ENCODE measurements around the gene SORBS1. TPM values are rescaled to one million over a fixed set of nuclear protein-coding genes. Genes with fewer than 3 reads are reported as not detected.

Gene SORBS1
- total and polyA plus RNA-seq, 2 experiments from 2014 or later, result 0.65 to 1.2 TPM

DNA sequence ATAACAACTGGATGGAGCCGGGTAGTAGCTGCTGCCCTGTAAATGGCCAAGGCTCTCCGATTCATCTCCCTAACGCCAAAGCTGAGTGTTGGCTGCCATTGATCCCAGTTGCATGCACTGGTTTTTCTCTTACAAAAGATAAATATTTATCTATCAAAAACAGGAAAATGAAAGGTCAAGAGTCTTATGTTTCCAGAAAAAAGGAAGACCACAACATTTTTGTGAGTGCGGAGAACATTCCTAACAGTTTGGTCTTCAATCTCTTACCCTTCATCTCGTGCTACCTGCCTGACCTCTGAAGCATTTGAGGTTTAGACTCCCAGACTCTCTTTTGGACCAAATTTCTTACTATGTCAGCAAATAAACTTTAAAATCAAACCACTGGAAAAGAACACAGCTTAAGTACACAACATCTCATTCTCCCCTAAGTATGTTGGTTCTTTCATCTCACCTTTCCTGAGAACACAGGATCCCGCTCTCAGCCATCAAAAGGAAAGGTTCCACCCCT, 61.6 kb downstream of the SORBS1 start:
- Histone ChIP-seq H3K27ac (no peak overlapping the region), H3K9me2 (ENCODE audit: insufficient read depth) (no peaks in the 10 kb centered on the region), H3K9me3 (ENCODE audit: low read depth) (no peaks in the 10 kb centered on the region), H3K4me3 (no peak overlapping the region), H3K4me1 (ENCODE audit: insufficient read depth) (peaks cover 13% of the 10 kb centered on the region), H3K9ac (no peak overlapping the region), H2AFZ (no peak overlapping the region), H3K36me3 (ENCODE audit: low read depth) (no peaks in the 10 kb centered on the region), H3K27me3 (replicated peaks; ENCODE audit: insufficient read depth) (no peaks in the 10 kb centered on the region), H3K79me2 (ENCODE audit: insufficient read depth) (no peaks in the 10 kb centered on the region), H3K4me2 (ENCODE audit: unreplicated experiment) (no peak overlapping the region), H4K20me1 (ENCODE audit: insufficient read depth) (no peaks in the 10 kb centered on the region), H3F3A (ENCODE audit: insufficient read depth) (peaks cover 6% of the 10 kb centered on the region; the same call in 1 of the 2 replicates)
- in situ Hi-C loops (cut with MboI), result no loop called here
- no peak for DNase-seq
- TF ChIP-seq EZH2phosphoT487 (IDR thresholded peaks at IDR 0.05; ENCODE audit: insufficient read depth, low read depth) (no peak), EZH2 (IDR thresholded peaks at IDR 0.05; ENCODE audit: insufficient read depth, poor library complexity, severe bottlenecking) (no peak)
- 50 to 56% methylated on average over 6 of the region's 6 CpGs for WGBS, 2 experiments (ENCODE audit: low coverage in 1 of 2, low lambda C conversion rate in 2 of 2, missing lambda C conversion rate in 2 of 2)

DNA sequence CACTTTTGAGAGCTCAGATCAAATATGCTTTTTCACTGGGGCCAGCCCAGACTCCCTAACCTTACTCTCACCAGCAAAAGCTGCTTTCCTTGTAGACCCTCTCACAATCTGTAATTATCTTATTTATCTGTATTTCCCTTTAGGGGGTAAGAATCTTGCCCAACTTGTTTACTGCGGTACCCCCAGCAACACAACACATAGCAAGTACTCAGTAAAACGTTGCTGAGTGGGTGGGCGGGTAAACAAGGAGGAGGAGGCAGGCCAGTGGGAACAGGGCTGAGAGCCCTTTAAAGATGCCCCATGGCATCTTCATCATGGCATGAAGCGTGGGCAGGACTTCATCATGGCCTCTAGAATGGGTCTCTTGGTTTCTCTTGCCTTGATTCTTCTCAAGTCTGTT, 64.2 kb downstream of the SORBS1 start:
- no peak overlapping the region for H2AFZ ChIP-seq

DNA sequence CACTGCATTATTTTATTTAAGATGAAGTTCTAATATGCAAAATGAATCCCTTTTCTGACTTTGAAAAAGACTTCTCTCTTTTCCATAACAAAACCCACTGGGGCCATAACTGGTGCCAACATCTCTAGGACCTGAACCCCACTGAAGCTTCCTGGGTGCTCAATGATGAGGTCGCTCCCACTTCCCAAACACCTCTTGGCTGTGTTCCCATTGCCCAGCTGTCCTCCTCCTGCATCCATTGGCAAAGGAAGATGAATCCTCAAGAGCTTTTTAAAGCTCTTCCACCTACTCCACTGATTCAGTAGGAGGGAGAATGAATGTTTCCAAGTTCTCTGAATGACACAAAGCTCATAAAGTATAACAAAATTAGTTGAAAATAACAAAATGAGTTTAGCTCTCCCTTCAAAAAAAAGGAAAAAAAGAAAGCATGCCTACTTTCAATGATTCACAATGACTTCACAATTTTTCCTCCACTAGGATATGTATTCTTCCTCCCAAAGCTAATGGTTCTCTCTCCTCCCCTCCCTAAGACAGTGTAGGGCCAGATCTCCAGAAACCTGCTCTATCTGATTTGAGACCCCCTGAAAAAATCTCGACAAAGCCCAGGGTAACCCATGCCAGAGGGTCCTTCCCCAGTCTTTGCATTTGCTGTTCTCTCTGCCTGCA, 64.8 kb downstream of the SORBS1 start:
- in situ Hi-C loops (cut with MboI), result no loop called here
- TF ChIP-seq EZH2phosphoT487 (IDR thresholded peaks at IDR 0.05; ENCODE audit: insufficient read depth, low read depth) (no peak), EZH2 (IDR thresholded peaks at IDR 0.05; ENCODE audit: insufficient read depth, poor library complexity, severe bottlenecking) (no peak)
- 51 to 64% methylated on average over 2 of the region's 2 CpGs for WGBS, 2 experiments (ENCODE audit: low coverage in 1 of 2, low lambda C conversion rate in 2 of 2, missing lambda C conversion rate in 2 of 2)
- Histone ChIP-seq H3K9me2 (ENCODE audit: insufficient read depth) (no peaks in the 10 kb centered on the region), H3K4me3 (no peak overlapping the region), H3F3A (ENCODE audit: insufficient read depth) (no peaks in the 10 kb centered on the region), H3K9ac (no peak overlapping the region), H3K4me2 (ENCODE audit: unreplicated experiment) (no peak overlapping the region), H3K27ac (0 out of 2 replicates have a peak overlapping the region, but pooled peaks have one; percentile 9), H3K9me3 (ENCODE audit: low read depth) (no peaks in the 10 kb centered on the region), H4K20me1 (ENCODE audit: insufficient read depth) (no peaks in the 10 kb centered on the region), H3K4me1 (ENCODE audit: insufficient read depth) (peaks cover 5% of the 10 kb centered on the region; the same call in 1 of the 2 replicates), H3K36me3 (ENCODE audit: low read depth) (no peaks in the 10 kb centered on the region), H2AFZ (no peak overlapping the region), H3K27me3 (replicated peaks; ENCODE audit: insufficient read depth) (no peaks in the 10 kb centered on the region), H3K79me2 (ENCODE audit: insufficient read depth) (no peaks in the 10 kb centered on the region)
- DNase-seq, result peak; percentile 42

More for the DNA sequence above, 64.2 kb downstream of the SORBS1 start:
- no peaks in the 10 kb centered on the region for H3K9me2 ChIP-seq (ENCODE audit: insufficient read depth)
- in situ Hi-C loops (cut with MboI), result no loop called here
- DNase-seq, result no peak
- H3K9ac ChIP-seq, result no peak overlapping the region
- no peaks in the 10 kb centered on the region for H3K36me3 ChIP-seq (ENCODE audit: low read depth)
- no peaks in the 10 kb centered on the region for H3K9me3 ChIP-seq (ENCODE audit: low read depth)
- no peaks in the 10 kb centered on the region for H3K27me3 ChIP-seq (replicated peaks; ENCODE audit: insufficient read depth)
- H3K4me3 ChIP-seq, result no peak overlapping the region
- H4K20me1 ChIP-seq (ENCODE audit: insufficient read depth), result no peaks in the 10 kb centered on the region
- H3K27ac ChIP-seq, result 0 out of 2 replicates have a peak overlapping the region, but pooled peaks have one; percentile 9
- 47 to 64% methylated on average over 4 of the region's 4 CpGs for WGBS, 2 experiments (ENCODE audit: low coverage in 1 of 2, low lambda C conversion rate in 2 of 2, missing lambda C conversion rate in 2 of 2)
- H3F3A ChIP-seq (ENCODE audit: insufficient read depth), result no peaks in the 10 kb centered on the region
- no peak for TF ChIP-seq EZH2phosphoT487 (IDR thresholded peaks at IDR 0.05; ENCODE audit: insufficient read depth, low read depth)
- TF ChIP-seq EZH2 (IDR thresholded peaks at IDR 0.05; ENCODE audit: insufficient read depth, poor library complexity, severe bottlenecking), result no peak
- no peak overlapping the region for H3K4me2 ChIP-seq (ENCODE audit: unreplicated experiment)
- peaks cover 5% of the 10 kb centered on the region; the same call in 1 of the 2 replicates for H3K4me1 ChIP-seq (ENCODE audit: insufficient read depth)
- H3K79me2 ChIP-seq (ENCODE audit: insufficient read depth), result no peaks in the 10 kb centered on the region

DNA sequence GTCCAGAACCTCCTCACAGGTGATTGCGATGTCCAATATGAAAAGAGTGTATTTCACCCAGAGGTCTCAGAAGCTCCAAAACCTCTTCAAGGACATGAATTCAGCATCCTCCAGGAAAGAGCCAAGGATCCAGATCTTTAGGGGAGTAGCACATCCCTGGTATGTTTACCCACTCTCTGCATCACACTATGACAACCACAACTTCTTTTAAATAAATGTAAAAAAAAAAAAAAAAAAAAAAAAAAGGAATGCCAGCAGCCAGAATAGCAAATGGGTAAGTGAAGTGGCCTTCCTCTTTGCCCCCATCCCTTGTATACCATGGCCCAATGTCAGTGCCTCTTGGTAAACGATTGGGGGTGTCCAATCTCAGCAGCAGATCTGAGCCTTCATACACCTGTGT, 67.3 kb downstream of the SORBS1 start:
- H3K9ac ChIP-seq, result no peak overlapping the region
- 91 to 92% methylated on average over 2 of the region's 2 CpGs for WGBS, 2 experiments (ENCODE audit: low coverage in 1 of 2, low lambda C conversion rate in 2 of 2, missing lambda C conversion rate in 2 of 2)
- no peak overlapping the region for H3K4me2 ChIP-seq (ENCODE audit: unreplicated experiment)
- TF ChIP-seq EZH2 (IDR thresholded peaks at IDR 0.05; ENCODE audit: insufficient read depth, poor library complexity, severe bottlenecking) (no peak), EZH2phosphoT487 (IDR thresholded peaks at IDR 0.05; ENCODE audit: insufficient read depth, low read depth) (no peak)
- no peaks in the 10 kb centered on the region for H3K9me3 ChIP-seq (ENCODE audit: low read depth)
- H2AFZ ChIP-seq, result no peak overlapping the region
- in situ Hi-C loops (cut with MboI), result no loop called here
- no peak overlapping the region for H3K4me3 ChIP-seq
- H3K27ac ChIP-seq, result no peak overlapping the region
- H3K9me2 ChIP-seq (ENCODE audit: insufficient read depth), result no peaks in the 10 kb centered on the region
- H3K36me3 ChIP-seq (ENCODE audit: low read depth), result no peaks in the 10 kb centered on the region
- H3K79me2 ChIP-seq (ENCODE audit: insufficient read depth), result no peaks in the 10 kb centered on the region
- H4K20me1 ChIP-seq (ENCODE audit: insufficient read depth), result no peaks in the 10 kb centered on the region
- H3K4me1 ChIP-seq (ENCODE audit: insufficient read depth), result peaks cover 5% of the 10 kb centered on the region; the same call in 1 of the 2 replicates
- no peaks in the 10 kb centered on the region for H3K27me3 ChIP-seq (replicated peaks; ENCODE audit: insufficient read depth)
- no peak for DNase-seq
- no peaks in the 10 kb centered on the region for H3F3A ChIP-seq (ENCODE audit: insufficient read depth)

All from GM23248 (cell line).